GM23338 (cell line): Measurements from ENCODE around the gene ACOX1.

Experiments
- CREB1 ChIP-seq: fragments of 250-450 bp; sonication (Bioruptor Pico); IDR thresholded peaks from 2 replicates; pipeline ENCODE4 v1.5.0; 2020; ENCODE audit warnings: low read depth, mild to moderate bottlenecking, moderate library complexity
- CTCF ChIP-seq, 2 experiments: fragments of 200-600 bp in 1 of 2; sonication (generic) in 1 of 2; conservative IDR thresholded peaks; 2 replicates each; pipeline versions ENCODE4 v1.5.1 to v1.6.1; 2016 to 2017; ENCODE audit warnings: antibody characterized with exemption in 2 of 2, low read depth in 2 of 2, mild to moderate bottlenecking in 2 of 2, moderate library complexity in 1 of 2
- EZH2 ChIP-seq: fragments of 200-600 bp; sonication (generic); IDR thresholded peaks from one replicate; pipeline ENCODE4 v1.8.0; 2017; ENCODE audit warnings: antibody characterized with exemption, mild to moderate bottlenecking, low read depth; ENCODE audit not compliant: unreplicated experiment
- EZH2phosphoT487 ChIP-seq: fragments of 200-600 bp; sonication (generic); IDR thresholded peaks from one replicate; pipeline ENCODE4 v1.8.1; 2018; ENCODE audit warnings: antibody characterized with exemption; ENCODE audit not compliant: unreplicated experiment
- JUNB ChIP-seq: IDR thresholded peaks from one replicate; pipeline ENCODE4 v1.6.1; 2016; ENCODE audit warnings: antibody characterized with exemption; ENCODE audit not compliant: unreplicated experiment
- NANOG ChIP-seq: IDR thresholded peaks from 2 replicates; pipeline ENCODE4 v1.6.1; 2016; ENCODE audit warnings: antibody characterized with exemption, borderline replicate concordance
- POLR2AphosphoS5 ChIP-seq: IDR thresholded peaks from 2 replicates; pipeline ENCODE4 v1.6.1; 2016; ENCODE audit warnings: antibody characterized with exemption, low read depth
- REST ChIP-seq: IDR thresholded peaks from one replicate; pipeline ENCODE4 v1.6.1; 2018; ENCODE audit warnings: antibody characterized with exemption; ENCODE audit not compliant: unreplicated experiment
- STAT1 ChIP-seq: IDR thresholded peaks from one replicate; pipeline ENCODE4 v1.6.1; 2016; ENCODE audit warnings: antibody characterized with exemption; ENCODE audit not compliant: unreplicated experiment
- ZNF331 ChIP-seq: fragments of 250-450 bp; sonication (Bioruptor Pico); IDR thresholded peaks from 2 replicates; pipeline ENCODE4 v1.5.0; 2020; ENCODE audit warnings: low read depth, mild to moderate bottlenecking, moderate library complexity
- ZNF462 ChIP-seq: fragments of 250-450 bp; sonication (Bioruptor Pico); IDR thresholded peaks from 2 replicates; pipeline ENCODE4 v1.5.0; 2020; ENCODE audit warnings: mild to moderate bottlenecking, moderate library complexity
- TF ChIP-seq, protein P1 (sequence below): IDR thresholded peaks from 2 replicates; pipeline ENCODE4 v1.6.1; 2016; ENCODE audit warnings: antibody characterized with exemption

- TF ChIP-seq CTCF (conservative IDR thresholded peaks at IDR 0.05; ENCODE audit: low read depth in 2 of 2) (peak; percentile 87 to 88), EZH2 (no peak), POLR2AphosphoS5 (no peak), CREB1 (no peak), EZH2phosphoT487 (no peak), REST (no peak), JUNB (no peak), STAT1 (no peak), NANOG (no peak), ZNF462 (CRISPR knock-in tag) (no peak), ZNF331 (no peak)
- TF ChIP-seq, protein P1, sequence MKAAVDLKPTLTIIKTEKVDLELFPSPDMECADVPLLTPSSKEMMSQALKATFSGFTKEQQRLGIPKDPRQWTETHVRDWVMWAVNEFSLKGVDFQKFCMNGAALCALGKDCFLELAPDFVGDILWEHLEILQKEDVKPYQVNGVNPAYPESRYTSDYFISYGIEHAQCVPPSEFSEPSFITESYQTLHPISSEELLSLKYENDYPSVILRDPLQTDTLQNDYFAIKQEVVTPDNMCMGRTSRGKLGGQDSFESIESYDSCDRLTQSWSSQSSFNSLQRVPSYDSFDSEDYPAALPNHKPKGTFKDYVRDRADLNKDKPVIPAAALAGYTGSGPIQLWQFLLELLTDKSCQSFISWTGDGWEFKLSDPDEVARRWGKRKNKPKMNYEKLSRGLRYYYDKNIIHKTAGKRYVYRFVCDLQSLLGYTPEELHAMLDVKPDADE = no peak
These were observed 26.5 kb upstream of the ACOX1 start for GRCh38 chr17:76005263-76006149.
